ENCODE measurements around the gene ENTPD2.
A peak's percentile ranks its signal among the peaks of the same experiment; 100 is the strongest.

The ENTPD2 gene

DNA sequence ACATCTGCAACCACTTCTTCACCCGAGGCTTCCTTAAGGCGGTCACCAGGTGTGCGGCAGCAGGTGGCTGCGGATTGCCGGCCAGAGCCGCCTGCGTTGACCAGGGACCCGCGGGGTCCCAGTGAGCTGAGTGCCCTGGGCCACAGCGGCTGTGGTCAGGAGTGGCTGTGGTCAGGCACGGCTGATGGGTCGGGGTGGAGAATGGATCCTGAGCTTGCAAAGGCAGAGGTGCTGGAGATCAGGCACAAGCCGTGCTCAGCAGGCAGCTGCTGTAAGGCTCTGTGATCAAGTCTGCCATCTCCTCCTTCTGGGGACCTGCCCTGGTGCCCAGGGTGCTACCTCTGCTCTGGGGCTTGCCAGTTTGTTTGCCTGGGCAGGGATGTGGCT, 25.5 kb upstream of the ENTPD2 start:
- DNase-seq (ENCODE audit: low read depth, low spot score): no peak

DNA sequence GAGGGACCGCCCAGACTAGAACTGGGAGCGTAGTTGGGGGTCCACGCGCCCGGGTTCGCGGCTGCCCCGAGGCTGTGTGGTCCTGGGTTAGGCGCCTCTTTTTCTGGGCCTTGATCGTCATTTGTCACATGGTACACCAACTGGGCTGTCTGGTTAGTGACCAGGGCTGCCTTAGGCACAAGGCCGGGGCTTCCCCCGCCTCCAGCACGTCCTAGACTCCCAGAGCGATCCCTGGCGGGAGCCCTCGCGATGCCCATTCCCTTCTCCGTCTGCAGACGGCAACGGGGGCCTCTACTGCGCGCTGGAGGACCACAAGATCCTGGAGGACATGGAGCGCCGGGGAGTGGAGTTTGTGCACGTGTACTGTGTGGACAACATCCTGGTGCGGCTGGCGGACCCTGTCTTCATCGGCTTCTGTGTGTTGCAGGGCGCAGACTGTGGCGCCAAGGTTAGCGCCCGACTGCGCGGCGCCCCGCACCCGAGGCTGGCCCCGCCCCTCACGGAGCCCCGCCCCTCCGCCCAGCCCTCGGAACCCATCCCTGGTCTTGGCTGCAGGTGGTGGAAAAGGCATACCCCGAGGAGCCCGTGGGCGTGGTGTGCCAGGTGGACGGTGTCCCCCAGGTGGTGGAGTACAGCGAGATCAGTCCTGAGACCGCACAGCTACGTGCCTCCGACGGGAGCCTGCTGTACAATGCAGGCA, 25.0 kb upstream of the ENTPD2 start:
- peak; percentile 81 for DNase-seq (ENCODE audit: low read depth, low spot score)

DNA sequence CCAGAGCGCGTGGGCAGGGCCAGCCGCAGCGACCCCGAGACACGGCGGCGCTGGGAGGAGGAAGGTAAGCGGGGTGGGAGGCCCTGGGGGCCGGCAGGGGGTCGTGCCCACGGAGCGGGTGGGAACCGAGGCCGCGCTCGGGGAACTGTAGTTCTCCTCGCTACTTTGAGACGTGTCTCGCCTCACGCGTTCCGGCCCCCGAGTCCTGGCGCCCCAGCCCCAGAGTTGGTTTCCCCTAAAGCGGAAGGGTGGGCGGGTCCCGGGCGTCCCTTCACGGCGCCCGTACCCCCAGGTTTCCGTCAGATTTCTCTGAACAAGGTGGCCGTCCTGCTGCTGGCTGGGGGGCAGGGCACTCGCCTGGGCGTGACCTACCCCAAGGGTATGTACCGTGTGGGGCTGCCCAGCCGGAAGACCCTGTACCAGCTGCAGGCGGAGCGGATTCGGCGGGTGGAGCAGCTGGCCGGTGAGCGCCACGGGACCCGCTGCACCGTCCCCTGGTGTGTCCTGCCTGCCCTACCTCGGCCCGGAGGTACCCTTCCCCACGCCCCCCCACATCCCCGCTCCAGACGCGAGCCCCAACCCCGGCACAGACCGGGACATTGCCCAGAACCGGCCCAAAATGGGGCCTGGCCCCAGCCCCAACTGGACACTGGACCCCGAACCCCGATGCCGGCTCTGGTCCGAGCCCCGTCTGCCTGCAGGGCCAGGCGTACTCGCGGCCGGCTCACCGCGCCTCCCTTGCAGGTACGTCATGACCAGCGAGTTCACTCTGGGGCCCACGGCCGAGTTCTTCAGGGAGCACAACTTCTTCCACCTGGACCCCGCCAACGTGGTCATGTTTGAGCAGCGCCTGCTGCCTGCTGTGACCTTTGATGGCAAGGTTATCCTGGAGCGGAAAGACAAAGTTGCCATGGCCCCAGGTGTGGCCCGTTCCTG, 24.2 kb upstream of the ENTPD2 start:
- no peak for DNase-seq (ENCODE audit: low read depth, low spot score)

DNA sequence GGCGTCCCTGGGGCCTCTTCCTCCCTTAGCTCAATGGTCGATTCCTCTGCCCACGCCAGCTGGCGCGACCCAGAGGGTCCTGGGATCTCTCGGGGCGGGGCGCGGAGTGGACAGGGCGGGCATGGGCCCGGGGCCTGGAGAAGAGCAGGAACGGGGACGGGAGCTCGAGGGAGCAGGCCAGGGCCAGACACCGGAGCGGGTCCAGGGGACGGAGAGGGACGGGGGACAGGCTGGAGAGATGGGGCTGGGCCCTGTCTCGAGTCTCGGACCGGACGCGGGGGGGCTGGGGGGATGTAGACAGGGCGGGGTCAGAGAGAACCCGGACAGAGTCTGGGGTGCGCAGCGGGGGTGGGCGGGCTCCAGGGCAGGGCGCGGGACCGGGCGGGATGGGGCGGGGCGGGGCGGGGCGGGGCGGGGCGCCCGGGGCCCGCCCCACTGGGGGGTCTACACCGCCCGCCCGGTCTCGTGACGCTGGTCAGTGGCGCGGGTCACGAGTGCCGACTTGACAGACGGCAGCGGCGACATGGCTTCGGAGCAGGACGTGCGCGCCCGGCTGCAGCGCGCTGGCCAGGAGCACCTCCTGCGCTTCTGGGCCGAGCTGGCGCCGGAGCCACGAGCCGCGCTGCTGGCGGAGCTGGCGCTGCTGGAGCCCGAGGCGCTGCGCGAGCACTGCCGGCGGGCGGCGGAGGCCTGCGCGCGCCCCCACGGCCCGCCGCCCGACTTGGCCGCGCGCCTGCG, 23.3 kb upstream of the ENTPD2 start, which contains the start of gene UAP1L1:
Gene UAP1L1, plus strand, starts transcription at position 508 of the 738 bp plus-strand sequence. Its CDS starts 16 bp downstream, at position 524.
- DNase-seq (ENCODE audit: low read depth, low spot score): no peak

DNA sequence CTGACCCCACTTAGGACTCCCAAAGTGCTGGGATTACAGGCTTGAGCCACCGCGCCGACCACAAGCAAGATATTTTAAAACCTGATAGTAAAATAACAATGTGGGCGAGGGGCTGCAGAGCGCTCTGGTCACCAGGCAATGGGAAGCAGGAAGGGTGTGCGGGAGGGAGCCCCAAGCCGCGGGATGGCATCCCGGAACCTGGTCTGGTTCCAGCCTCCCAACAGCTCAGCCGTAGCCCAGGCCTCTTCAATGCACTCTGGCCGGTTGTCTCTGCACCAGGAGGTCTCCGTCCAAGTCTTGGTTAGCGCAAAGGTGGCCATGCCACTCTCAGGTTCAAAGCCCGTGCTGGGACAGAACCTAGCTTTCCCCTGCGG, 22.8 kb upstream of the ENTPD2 start:
- DNase-seq (ENCODE audit: low read depth, low spot score): no peak

DNA sequence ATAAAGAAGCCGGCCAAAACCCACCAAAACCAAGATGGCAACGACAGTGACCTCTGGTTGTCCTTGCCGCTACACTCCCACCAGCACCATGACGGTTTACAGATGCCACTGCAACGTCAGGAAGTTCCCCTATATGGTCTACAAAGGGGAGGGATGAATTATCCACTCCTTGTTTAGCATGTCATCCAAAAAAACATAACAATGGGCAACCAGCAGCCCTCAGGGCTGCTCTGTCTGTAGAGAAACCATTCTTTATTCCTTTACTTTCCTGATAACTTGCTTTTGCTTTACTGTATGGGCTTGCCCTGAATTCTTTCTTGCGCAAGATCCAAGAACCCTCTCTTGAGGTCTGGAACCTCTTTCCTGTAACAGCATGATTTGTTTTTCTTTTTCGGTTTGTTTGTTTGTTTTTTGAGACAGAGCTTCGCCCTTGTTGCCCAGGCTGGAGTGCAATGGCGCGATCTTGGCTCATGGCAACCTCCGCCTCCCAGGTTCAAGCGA, 21.5 kb upstream of the ENTPD2 start:
- DNase-seq (ENCODE audit: low read depth, low spot score): peak; percentile 75

DNA sequence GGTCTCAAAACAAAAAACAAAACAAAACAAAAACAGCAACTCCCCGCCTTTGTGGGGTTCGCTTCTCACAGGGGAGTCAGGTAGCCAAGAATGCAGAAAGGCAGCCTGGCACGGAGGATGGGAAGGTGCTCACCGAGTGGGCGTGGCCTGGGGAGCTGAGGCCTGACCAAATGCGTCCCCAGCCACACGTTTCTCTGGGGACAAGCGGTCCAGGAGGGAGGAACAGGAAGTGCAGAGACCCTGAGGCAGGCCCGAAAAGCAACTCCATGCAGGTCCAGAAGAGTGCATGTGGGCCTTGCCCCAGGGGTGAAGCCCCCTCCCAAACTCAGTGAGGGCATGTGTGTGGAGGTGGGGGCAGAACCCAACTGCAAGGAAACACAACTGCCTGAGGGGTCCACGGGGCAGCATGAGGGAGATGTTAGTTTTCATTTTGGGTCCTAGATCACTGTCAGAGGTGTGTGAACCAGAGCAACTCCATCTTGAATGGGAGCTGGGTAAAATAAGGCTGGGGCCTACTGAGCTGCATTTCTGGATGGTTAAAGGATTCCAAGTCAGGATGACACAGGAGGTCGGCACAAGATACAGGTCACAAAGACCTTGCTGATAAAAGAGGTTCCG, 20.9 kb upstream of the ENTPD2 start:
- DNase-seq (ENCODE audit: low read depth, low spot score): peak; percentile 30

DNA sequence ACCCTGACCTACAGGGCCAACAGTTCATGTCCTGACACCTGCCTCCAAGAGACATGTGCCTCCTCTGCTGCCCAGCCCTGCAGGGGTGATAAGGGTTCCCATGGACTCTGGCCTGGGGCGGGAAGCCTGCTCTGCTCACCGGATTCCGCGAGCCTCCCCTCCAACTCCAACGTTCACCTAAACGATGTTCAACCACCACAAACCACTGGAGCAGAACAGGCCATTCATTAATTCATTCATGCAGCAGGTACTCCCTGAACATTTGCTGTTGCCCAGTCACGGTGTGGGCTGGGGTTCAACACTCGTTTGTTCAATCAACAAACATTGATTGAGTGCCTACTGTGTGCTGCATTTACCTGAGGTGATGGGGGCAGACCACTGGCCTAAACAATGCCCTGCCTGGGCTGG, 20.1 kb upstream of the ENTPD2 start:
- no peak for DNase-seq (ENCODE audit: low read depth, low spot score)

DNA sequence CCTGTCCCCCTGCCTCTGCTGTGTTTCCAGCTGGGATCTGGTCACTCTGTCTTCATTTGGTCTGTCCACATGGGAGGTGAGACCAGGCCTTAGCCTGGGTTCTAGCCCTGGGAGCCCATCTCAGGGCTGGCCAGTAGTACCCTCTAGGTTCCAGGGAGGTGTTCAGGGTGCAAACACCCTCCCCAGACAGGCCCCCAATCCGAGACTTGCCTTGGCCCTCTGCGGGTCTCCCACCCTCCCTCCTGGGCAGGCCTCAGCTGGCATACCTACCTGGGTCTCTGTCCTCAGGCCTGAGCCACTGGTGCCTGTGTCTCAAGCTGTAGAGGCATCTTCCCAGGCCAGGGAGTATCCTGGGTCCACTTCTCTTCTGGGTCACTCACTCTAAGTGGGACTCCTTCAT, 17.4 kb upstream of the ENTPD2 start:
- no peak for DNase-seq (ENCODE audit: low read depth, low spot score)

DNA sequence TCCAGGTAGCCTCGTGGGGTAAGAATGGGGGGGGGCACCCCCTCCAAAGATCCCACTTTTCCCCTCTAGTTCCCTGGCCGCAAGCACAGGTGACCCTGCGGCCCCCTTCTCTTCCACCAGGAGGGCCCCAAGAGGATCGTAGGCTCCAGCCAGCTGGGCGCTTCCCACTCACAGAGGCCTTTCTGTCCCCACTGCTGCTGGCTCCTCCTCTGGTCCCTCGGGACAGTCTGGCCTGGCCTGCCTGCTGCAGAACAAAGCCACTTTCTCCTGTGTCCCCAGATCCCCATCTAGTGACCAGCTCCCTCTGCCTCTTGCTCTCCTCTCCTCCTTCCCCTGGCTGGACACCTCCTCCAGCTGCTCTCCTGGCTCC, 17.0 kb upstream of the ENTPD2 start:
- DNase-seq (ENCODE audit: low read depth, low spot score): no peak

DNA sequence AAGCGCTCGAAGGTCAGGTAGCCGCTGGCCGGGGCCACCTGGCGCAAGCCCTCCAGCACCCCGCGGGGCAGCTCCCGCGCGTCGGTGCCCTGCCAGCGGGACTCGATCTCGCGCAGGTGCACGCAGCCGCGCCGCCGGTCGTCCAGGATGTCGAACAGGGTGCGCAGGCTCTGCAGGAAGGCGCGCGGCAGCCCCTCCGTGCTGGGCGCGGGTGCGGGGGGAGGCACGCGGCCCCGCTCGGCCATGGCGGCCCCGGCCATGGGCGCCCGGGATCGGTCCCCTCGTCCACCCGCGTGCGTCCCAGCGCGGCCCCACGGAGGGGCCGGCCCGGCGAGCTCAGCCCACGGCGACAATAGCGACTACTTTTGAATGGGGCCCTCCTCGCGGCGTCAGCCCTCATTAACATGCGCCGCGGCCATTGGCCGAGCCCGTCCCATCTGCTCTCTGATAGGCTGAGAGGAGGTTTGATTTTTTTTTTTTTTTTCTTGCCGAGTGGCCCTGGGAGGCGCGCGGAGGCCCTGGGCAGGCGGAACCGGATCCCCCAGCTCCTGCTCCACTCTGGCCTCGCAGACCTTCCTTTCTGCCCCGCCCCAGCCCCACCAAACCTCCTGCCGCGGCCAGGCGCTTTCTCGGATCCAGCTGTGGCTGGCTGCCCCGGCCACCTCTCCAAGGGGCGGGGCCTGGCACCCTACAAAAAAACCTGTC, 16.5 kb upstream of the ENTPD2 start, which contains the start of gene SAPCD2:
Gene SAPCD2, minus strand, starts transcription at position 357 of the 705 bp plus-strand sequence. Its CDS starts 97 bp downstream, at position 260.
- peak; percentile 97 for DNase-seq (ENCODE audit: low read depth, low spot score)

DNA sequence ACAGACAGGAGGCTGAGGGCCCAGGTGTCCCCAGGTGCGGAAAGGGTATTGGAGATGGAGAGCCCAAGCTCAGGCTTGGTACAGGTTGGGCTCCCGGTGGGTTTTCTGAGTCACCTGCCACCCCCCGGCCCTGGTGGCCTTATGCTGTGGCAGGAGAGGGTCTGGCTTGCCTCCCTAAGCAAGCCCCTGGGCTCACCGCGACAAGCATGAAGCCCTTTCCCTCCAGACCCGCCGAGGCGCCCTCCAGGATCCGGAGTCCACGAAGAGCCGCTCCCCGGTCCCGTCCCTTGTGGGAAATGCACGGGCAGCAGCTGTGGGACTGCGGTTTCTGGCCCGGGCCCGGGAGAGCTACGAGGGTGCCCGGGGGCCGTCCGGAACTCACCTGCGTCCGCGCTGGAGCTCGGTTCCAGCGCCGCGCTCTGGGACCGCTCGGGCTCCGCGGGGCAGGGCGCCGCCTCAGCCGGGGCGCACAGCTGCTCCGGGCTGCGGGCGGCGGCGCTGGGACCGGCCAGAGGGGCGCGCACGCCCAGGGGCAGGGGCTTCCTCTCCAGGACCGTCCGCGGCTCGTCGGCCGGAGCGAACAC, 15.7 kb upstream of the ENTPD2 start:
- DNase-seq (ENCODE audit: low read depth, low spot score): peak; percentile 57

DNA sequence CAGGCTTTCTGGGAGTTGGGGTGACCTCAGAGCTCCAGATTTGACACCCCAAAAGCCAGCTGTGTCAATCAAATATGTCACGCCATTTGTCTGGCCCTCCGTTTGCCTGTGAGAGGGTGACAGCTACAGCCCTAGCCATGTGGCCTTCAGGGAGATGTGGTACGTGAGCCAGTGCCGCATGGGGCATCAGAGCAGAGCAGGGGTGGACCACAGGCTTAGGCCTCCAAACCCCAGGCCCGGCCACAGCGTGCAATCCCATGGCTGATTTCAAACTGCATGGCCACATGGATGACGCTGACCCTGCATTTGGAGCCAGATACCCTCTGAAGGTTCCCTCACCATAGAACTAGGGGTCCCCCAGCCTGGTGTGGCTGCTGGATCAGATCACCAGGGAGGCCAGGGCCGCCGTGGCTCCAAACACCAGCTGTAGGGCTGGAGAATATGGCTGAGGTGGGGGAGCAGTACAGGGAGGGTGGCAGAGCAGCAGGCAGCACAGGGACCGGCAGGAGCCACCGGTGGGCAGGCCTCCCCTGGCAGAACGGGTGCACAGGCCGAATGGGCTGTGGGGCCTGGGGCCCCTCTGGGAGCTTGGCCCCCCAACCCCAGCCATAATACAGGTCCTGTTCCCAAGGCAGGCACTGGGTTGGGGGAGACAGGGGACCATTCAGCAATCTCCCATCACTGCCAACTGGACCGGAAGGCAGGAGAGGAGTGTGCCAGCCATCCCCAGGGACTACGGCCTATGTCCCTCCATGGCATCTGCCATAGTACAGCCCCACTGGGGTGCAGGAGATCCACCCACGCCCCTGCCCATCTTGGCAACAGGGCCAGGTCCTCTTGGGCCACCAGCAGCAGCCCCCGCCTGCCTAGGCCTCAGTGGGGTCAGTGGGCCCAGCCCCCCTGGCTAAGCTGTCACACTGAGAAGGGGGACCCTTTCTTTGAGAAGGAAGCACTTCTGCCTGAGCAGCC, 15.0 kb upstream of the ENTPD2 start:
- no peak for DNase-seq (ENCODE audit: low read depth, low spot score)

DNA sequence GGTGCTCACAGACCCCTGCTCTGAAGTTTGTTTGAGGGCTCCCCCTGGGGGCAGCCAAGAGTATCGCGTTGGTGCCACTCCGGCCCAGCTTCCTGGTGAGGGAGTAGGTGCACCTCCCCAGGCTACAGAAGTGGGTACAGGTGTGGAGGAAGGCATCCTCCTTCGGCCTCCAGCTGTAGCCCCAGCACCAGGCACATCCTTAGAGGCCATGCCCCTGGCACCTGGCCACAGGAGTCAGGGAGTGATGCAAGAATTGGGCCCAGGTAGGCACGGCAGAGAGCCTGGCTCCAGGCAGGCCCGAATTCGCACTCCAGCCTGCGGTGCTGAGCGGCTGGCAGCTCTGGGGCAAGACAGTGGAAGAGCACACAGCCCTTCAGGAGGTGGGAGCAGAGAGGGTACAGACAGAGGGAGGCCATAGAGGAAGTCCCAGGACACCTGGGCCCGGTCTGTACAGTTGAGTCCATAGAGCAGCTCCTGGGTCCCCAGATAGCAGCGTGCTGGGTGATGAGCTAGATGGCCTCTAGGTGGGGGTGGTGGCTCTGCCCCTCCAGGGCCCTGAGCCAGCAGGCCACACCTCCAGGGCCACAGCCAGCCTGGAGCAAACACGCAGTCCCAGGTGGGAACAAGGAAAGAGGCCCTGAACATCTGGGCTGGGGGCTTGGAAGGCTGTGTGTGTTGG, 14.1 kb upstream of the ENTPD2 start:
- peak; percentile 91 for DNase-seq (ENCODE audit: low read depth, low spot score)

DNA sequence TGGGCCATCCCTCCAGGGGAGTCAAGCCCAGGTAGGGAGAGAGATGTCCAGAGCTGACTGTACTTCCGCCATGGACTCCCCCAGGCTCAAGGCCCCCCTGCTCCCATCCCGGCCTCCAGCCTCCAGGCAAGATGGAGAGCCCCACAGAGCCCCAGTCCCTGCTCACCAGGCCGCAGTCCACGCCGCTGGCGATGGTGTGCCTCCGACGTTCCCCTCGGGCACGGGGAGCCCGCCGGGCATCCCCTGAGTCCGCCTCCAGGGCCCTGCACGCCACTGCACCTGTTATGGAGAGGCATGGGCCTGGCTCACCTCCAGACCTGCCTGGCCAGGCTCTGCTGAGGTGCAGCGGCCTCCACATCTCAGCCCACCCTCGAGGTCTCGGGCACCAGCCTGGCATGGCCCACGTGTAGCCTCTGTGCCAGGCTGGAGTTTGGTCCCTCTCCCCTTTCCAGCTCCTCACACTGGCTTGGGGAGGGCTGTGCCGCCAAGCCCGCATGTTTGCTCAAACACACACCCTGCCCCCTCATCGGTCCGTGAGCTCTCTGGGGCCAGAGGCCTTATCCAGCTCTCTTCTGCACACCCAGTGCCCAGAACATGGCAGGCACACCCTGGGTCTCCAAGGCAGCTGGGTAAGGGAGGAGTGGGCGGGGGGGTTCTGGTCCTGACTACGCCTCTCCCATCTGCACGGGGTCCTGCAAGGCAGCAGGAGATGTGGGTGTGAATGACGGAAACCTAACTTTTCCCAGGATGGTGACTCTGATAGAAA, 12.4 kb upstream of the ENTPD2 start:
- no peak for DNase-seq (ENCODE audit: low read depth, low spot score)

DNA sequence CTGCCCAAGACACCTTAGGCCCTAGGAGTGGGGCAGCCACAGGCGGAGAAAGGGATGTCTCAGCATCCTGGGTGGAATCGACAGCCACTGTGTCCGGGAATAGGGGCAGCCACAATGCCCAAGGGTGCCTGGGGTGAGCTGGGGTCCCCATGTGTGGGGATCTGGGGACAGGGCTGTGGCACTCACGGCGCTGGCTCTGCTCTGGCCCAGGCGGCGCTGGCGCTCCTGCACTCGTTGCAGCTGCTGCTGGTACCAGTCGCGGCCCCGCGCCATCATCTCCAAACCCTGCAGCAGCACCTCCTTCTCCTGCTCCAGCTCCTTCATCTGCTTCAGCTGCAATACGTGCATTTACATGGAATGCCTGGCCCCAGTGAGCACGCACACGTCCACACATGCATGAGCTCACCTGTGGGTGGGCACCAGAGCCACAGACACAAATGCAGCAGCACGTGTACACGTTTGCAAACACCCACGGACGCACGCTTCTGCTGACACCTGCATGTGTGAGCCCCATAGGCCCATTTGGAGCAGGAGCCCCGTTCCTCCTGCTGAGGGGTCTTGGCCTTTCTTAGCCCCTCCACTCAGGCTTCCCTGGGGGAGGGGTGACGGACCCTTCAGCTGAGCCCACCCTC, 11.6 kb upstream of the ENTPD2 start:
- no peak for DNase-seq (ENCODE audit: low read depth, low spot score)

DNA sequence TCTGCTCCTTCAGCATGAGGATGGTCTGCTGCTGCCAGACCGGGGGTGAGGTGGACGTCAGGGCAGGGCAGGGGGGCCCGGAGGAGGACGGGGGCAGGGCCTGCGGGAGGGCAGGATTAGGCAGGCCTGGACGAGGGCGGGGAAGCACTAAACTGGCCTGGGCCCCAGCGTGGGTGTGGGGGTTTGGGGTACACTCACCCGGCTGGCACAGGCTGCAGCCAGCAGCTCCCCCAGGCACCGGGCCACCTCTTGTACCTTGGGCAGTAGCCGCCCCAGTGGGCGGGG, 11.0 kb upstream of the ENTPD2 start:
- no peak for DNase-seq (ENCODE audit: low read depth, low spot score)

Data from ELF-1 (cell line).